Choroid plexus epithelial cell (primary cell): ENCODE results near the gene RBM38.

Experiments
- DNase-seq: peaks from one replicate; pipeline ENCODE4 v3.0.0-alpha.2; 2010; ENCODE audit warnings: low read depth
- H3K4me3 ChIP-seq: 2 replicates; pipeline ENCODE4 v1.5.1; 2011; ENCODE audit warnings: low read depth, mild to moderate bottlenecking, control low read depth, low read length, moderate library complexity
- TF ChIP-seq, protein P1 (sequence below): conservative IDR thresholded peaks from 2 replicates; pipeline ENCODE4 v1.5.1; 2011; ENCODE audit warnings: low read depth, mild to moderate bottlenecking, control low read depth, inconsistent platforms, low read length, moderate library complexity

Gene RBM38

DNA sequence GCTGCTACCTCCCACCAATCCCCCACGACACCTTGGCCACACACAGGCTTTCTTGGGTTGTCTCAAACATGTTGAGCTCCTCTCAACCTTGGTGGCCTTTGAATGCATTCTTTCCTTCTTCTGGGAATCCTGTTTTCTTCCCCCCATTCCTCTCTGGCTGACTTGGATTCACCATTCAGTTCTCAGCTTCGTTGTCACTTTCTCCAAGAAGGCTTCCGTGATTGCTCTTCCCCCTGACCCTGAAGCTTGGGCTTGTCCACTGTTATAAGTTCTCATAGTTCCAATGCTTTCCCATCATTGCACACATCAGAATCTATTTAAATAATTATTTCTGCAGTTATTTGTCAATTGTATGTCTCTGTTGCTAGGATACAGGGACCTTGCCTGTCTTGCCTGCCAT, 64.2 kb downstream of the RBM38 start:
- TF ChIP-seq, protein P1, sequence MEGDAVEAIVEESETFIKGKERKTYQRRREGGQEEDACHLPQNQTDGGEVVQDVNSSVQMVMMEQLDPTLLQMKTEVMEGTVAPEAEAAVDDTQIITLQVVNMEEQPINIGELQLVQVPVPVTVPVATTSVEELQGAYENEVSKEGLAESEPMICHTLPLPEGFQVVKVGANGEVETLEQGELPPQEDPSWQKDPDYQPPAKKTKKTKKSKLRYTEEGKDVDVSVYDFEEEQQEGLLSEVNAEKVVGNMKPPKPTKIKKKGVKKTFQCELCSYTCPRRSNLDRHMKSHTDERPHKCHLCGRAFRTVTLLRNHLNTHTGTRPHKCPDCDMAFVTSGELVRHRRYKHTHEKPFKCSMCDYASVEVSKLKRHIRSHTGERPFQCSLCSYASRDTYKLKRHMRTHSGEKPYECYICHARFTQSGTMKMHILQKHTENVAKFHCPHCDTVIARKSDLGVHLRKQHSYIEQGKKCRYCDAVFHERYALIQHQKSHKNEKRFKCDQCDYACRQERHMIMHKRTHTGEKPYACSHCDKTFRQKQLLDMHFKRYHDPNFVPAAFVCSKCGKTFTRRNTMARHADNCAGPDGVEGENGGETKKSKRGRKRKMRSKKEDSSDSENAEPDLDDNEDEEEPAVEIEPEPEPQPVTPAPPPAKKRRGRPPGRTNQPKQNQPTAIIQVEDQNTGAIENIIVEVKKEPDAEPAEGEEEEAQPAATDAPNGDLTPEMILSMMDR: no peak
- H3K4me3 ChIP-seq: no peak overlapping the region
- DNase-seq: no peak

DNA sequence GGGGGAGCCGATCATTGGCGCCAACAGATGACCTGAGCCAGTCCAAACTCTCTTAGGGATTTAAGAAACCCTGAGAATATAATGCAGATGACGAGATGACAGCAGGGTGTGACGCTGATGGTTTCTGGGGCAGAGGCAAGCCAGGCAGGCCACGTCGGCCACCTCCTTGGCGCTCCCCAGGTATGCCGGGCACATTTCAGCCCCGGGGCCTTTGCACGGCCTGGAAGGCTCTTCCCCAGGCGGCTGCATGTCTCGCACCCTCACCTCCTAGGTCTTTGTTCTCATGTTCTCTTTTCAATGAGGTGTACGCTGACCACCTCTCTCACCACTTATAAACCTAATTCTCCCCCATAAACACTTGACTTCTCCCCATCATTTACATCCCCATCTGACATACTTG, 64.9 kb downstream of the RBM38 start:
- no peak for DNase-seq
- TF ChIP-seq, protein P1: no peak
- no peak overlapping the region for H3K4me3 ChIP-seq

DNA sequence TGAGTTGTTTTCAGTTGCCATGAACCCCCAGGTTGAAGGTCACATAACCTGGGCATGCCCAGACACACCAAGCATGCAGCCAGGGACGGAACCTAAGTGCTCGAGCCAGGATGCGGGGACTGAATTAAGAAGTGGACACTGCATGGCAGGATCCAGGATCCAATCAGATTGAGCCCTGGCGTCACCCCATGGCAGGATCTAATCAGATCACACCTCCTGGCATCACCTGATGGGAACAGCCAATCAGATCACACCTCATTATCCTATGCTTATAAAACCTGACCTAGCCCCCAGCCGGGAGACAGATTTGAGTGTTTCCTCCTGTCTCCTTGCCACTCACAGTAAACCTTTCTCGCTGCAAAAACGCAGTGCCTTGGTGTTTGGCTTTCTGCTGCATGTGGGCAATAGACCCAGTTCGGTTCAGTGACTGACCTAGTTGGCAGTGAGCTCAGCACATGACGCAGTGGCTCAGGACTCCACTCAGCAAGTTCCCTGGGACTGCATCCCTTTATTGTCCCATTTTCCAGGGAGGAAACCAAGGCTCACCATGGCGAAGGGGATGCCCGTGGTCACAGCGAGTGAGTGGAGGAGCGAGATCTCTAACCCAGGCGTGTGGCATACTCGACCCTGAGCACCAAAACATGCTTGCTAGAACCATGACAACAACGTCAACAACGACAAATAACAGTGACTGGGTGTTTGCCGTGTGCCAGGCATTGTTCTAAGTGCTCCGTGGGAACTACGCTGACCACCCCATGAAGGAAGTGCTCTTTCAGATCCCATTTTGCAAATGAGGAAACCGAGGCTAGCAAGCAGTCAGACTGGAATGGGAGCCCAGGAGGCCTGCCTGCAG, 66.3 kb downstream of the RBM38 start:
- no peak for DNase-seq
- no peak overlapping the region for H3K4me3 ChIP-seq
- TF ChIP-seq, protein P1: no peak

- DNase-seq: no peak
- TF ChIP-seq, protein P1: no peak
- no peak overlapping the region for H3K4me3 ChIP-seq
These were observed 67.4 kb downstream of the RBM38 start for GRCh38 chr20:57458400-57459160.
